ENCODE measurements around the gene GPR25.

Gene GPR25

DNA sequence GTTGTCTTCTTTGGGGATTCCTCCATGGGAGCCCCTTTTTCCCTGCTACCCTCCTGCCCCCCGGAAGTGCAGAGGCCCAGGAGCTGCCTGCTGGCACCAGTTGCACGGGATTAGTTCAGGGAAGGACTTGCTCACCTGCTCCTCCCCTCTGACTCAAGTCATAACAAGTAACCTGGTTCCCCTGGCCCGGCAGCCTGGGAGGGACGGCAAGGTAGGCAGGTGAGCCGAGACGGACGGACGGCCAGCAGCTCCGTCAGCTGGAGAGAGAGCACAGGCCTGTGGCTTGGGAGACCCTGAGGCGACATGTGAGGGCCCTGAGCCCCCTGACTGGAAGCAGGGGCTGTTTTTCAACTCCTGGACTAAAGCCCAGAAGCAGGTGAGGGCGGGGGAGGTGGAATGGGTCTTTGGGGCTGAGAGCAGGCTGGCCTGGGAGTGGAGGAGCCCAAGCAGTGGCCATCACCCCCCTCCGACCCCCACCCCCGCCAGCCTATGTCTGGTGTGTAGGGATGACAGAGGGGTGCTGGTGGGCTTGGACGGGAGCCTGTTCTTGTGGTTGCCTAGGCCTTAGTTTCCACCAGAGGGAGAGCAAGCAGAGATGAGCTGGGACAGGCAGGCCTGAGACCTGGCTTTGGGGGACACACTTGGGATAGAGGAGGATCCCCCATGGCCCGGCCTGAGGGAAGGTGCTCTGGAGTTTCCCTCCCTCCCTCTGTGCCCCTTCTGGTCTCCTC is 22.1 kb downstream of the GPR25 start, which contains the start of gene INAVA:
TSS of gene INAVA (plus strand) at position 189 of the 731 bp plus-strand sequence. CDS start 3,501 bp downstream, outside the sequence.
- no peak within 1 kb of the TSS for H3K4me3 ChIP-seq (ENCODE audit: low read length)
- no peak for DNase-seq (ENCODE audit: low read depth)
- no peak for TF ChIP-seq CTCF (conservative IDR thresholded peaks at IDR 0.05; ENCODE audit: low read length)

- H3K4me3 ChIP-seq (ENCODE audit: low read length): no peak overlapping the region
- DNase-seq (ENCODE audit: low read depth): no peak
- no peak for TF ChIP-seq CTCF (conservative IDR thresholded peaks at IDR 0.05; ENCODE audit: low read length)
Measured at GRCh38 chr1:200895443-200895789, 22.6 kb downstream of the GPR25 start.

DNA sequence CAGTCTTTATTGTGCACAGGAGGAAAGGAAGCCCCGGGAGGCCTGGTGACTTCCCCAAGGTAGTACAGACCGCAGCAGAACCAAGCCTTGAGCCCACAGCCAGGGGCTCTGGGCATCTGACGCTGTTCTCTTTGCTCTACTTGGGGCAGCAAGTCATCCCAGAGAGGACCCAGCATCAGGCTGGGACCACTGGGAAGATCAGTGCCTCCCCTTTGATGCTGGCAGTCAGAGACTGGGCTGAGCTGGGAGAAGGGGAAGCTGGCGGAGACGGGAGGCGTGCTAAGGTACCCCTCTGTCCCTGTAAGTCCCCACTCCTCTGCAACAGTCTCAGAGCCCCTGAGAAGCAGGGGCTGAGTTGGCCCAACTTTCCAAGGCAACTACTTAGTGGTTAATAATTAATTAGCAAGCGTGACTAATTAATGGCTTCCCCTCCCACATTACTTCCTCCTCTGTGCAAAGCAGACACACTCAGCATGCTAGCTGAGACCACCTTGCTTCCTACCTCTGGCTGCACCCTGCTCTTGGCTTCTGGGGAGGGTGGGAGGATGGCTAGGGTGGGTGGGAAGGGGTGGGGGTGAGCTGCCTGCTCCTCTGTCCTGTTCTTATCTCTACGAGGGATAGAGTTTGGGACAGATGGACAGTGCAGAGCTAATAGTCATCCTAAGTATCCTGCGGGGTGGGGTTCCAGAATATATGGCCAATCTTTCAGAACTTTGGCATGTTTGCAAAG is 23.2 kb downstream of the GPR25 start:
- TF ChIP-seq CTCF (conservative IDR thresholded peaks at IDR 0.05; ENCODE audit: low read length): no peak
- no peak for DNase-seq (ENCODE audit: low read depth)
- no peak overlapping the region for H3K4me3 ChIP-seq (ENCODE audit: low read length)

- no peak for TF ChIP-seq CTCF (conservative IDR thresholded peaks at IDR 0.05; ENCODE audit: low read length)
- no peak overlapping the region for H3K4me3 ChIP-seq (ENCODE audit: low read length)
- DNase-seq (ENCODE audit: low read depth): no peak
Measured at GRCh38 chr1:200896531-200897196, 23.9 kb downstream of the GPR25 start.

GRCh38 chr1:200897259-200897658 is 24.5 kb downstream of the GPR25 start:
- H3K4me3 ChIP-seq (ENCODE audit: low read length): no peak overlapping the region
- no peak for TF ChIP-seq CTCF (conservative IDR thresholded peaks at IDR 0.05; ENCODE audit: low read length)
- no peak for DNase-seq (ENCODE audit: low read depth)

- DNase-seq (ENCODE audit: low read depth): no peak
- H3K4me3 ChIP-seq (ENCODE audit: low read length): no peak overlapping the region
- no peak for TF ChIP-seq CTCF (conservative IDR thresholded peaks at IDR 0.05; ENCODE audit: low read length)
Measured at GRCh38 chr1:200899015-200899386, 26.2 kb downstream of the GPR25 start.

Data from AG10803 (cell line).